ENCODE results near the gene PRKCA. TPM values are rescaled to one million over a fixed set of nuclear protein-coding genes. Genes with fewer than 3 reads are reported as not detected.

PRKCA gene
- total RNA-seq, 3 donors from 2014 or later = 5.1 to 10.5 (median 6.6) TPM

GRCh38 chr17:66527335-66527734, 224.9 kb downstream of the PRKCA start:
- no peaks in the 10 kb centered on the region for H3K4me1 ChIP-seq
- no peak for DNase-seq (ENCODE audit: low spot score in 2 of 2)
- no peaks in the 10 kb centered on the region for H3K9me3 ChIP-seq
- intact Hi-C loops (cut with DNase I; ENCODE audit: low total_unique reads) = no loop called here
- H3K27me3 ChIP-seq = no peaks in the 10 kb centered on the region
- TF ChIP-seq CTCF (IDR thresholded peaks at IDR 0.05) (no peak), POLR2A (IDR thresholded peaks at IDR 0.05) (no peak), POLR2AphosphoS5 (IDR thresholded peaks at IDR 0.05) (no peak)
- H3K4me3 ChIP-seq = no peak overlapping the region
- no peaks in the 10 kb centered on the region for H3K36me3 ChIP-seq
- H3K27ac ChIP-seq = no peak overlapping the region

GRCh38 chr17:66531851-66532295, 229.5 kb downstream of the PRKCA start:
- Histone ChIP-seq H3K9me3 (no peaks in the 10 kb centered on the region), H3K4me1 (no peaks in the 10 kb centered on the region), H3K27ac (no peak overlapping the region), H3K36me3 (no peaks in the 10 kb centered on the region), H3K27me3 (no peaks in the 10 kb centered on the region), H3K4me3 (no peak overlapping the region)
- intact Hi-C loops (cut with DNase I; ENCODE audit: low total_unique reads) = no loop called here
- DNase-seq (ENCODE audit: low spot score in 2 of 2) = no peak
- no peak for TF ChIP-seq CTCF (IDR thresholded peaks at IDR 0.05)
- TF ChIP-seq POLR2A (IDR thresholded peaks at IDR 0.05) = no peak
- no peak for TF ChIP-seq POLR2AphosphoS5 (IDR thresholded peaks at IDR 0.05)

- no peaks in the 10 kb centered on the region for H3K4me1 ChIP-seq
- intact Hi-C loops (cut with DNase I; ENCODE audit: low total_unique reads) = no loop called here
- TF ChIP-seq CTCF (IDR thresholded peaks at IDR 0.05) (no peak), POLR2AphosphoS5 (IDR thresholded peaks at IDR 0.05) (no peak), POLR2A (IDR thresholded peaks at IDR 0.05) (no peak)
- no peaks in the 10 kb centered on the region for H3K27me3 ChIP-seq
- H3K27ac ChIP-seq = no peak overlapping the region
- no peaks in the 10 kb centered on the region for H3K9me3 ChIP-seq
- no peak for DNase-seq (ENCODE audit: low spot score in 2 of 2)
- H3K4me3 ChIP-seq = no peak overlapping the region
- H3K36me3 ChIP-seq = no peaks in the 10 kb centered on the region
These were observed 231.2 kb downstream of the PRKCA start for GRCh38 chr17:66533572-66533971.

- no peaks in the 10 kb centered on the region for H3K27me3 ChIP-seq
- H3K4me3 ChIP-seq = no peak overlapping the region
- TF ChIP-seq POLR2A (IDR thresholded peaks at IDR 0.05) (no peak), POLR2AphosphoS5 (IDR thresholded peaks at IDR 0.05) (no peak), CTCF (IDR thresholded peaks at IDR 0.05) (no peak)
- H3K27ac ChIP-seq = no peak overlapping the region
- no peaks in the 10 kb centered on the region for H3K4me1 ChIP-seq
- DNase-seq (ENCODE audit: low spot score in 2 of 2) = no peak
- no peaks in the 10 kb centered on the region for H3K36me3 ChIP-seq
- intact Hi-C loops (cut with DNase I; ENCODE audit: low total_unique reads) = no loop called here
- no peaks in the 10 kb centered on the region for H3K9me3 ChIP-seq
These were observed 231.6 kb downstream of the PRKCA start for GRCh38 chr17:66533986-66534385.

GRCh38 chr17:66535611-66536010, 233.2 kb downstream of the PRKCA start:
- intact Hi-C loops (cut with DNase I; ENCODE audit: low total_unique reads) = no loop called here
- Histone ChIP-seq H3K4me1 (no peaks in the 10 kb centered on the region), H3K36me3 (no peaks in the 10 kb centered on the region), H3K9me3 (no peaks in the 10 kb centered on the region), H3K27ac (no peak overlapping the region), H3K4me3 (no peak overlapping the region), H3K27me3 (no peaks in the 10 kb centered on the region)
- TF ChIP-seq POLR2A (IDR thresholded peaks at IDR 0.05) (no peak), CTCF (IDR thresholded peaks at IDR 0.05) (no peak), POLR2AphosphoS5 (IDR thresholded peaks at IDR 0.05) (no peak)
- DNase-seq (ENCODE audit: low spot score in 2 of 2) = no peak
